NCI-H526 treated with DMSO at 0.1 percent for 48 hours (cell line): ENCODE measurements around the gene PHF12.

Experiments used
- DNase-seq: peaks from one replicate; lab custom pipeline; 2025; lab: John Stamatoyannopoulos, UW

PHF12 gene

DNA sequence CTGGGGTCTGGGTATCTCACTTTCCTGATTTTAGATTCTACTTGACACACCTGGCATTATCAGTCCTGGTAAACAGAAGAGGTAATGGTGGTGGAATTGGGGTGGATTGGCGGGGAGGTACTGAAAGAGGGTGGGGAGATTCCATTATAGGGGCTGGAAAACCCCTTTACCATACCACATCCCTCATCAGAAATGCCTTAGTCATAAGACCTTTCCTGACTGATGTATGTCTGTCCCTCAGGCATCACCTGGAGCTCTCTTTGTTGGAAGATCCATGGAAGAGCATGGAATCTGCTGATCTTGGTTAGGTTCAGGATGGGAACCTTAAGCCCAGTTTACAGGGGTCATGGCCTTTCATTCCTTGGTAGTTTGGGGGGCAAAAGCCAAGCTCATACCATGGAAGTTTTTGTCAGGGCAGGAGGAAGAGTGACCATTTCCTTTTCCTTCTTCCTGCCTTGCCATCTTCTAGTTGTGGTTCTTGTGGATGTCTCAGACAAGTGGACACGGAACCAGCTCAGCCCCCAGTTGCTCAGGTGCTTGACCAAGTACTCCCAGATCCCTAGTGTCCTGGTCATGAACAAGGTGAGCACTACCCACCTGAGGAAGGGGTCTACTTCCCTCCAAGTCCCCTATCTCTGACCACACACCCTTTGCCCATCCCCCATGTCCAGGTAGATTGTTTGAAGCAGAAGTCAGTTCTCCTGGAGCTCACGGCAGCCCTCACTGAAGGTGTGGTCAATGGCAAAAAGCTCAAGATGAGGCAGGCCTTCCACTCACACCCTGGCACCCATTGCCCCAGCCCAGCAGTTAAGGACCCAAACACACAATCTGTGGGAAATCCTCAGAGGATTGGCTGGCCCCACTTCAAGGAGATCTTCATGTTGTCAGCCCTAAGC is 93.2 kb downstream of the PHF12 start:
- no peak for DNase-seq

DNA sequence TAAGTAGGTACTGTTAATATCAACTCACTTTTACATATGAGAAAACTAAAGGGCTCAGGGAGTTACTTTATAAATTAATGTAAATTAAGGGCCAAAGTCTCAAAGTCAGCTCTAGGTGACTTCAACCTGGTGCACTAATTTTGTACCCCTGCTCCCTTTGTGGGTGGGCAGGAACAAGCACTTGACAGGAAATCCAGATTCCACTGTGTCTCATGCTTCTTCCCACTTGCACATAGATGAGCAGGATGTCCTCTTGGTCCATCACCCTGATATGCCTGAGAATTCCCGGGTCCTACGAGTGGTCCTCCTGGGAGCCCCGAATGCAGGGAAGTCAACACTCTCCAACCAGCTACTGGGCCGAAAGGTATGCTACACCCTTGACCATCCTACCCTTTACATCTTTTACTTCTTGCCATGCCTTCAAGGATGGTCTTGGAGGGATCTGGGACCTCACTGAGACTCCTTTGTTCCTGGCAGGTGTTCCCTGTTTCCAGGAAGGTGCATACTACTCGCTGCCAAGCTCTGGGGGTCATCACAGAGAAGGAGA is 95.2 kb downstream of the PHF12 start:
- DNase-seq: no peak

DNA sequence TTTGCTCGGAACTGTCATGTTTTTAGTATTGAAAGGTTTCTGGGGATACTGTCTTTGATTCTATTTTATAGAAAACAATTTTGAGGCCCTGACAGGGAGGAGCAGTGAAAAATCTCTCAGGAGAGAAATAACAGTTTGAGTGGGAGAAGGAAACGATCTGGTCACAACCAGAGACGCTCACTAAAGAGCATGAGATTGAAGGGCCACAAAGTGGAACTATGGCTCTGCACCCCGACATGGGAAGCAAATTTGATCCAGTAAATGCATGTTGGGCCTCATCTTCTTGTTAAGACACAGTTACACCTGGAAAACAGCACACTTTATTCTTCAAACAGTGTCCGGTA is 96.0 kb downstream of the PHF12 start:
- DNase-seq: no peak
